Esophagus muscularis mucosa (tissue), 4 donors: ENCODE results near the gene ULK4.

ENCODE experiments used
- CTCF ChIP-seq, 3 experiments: fragments of 200-600 bp in 2 of 3; fragments of 450-650 bp in 1 of 3; sonication (generic) in 2 of 3; IDR thresholded peaks; one replicate each; pipeline ENCODE4 v1.5.1; 2017 to 2019; ENCODE audit warnings: antibody characterized with exemption in 3 of 3, mild to moderate bottlenecking in 2 of 3, moderate library complexity in 1 of 3
- EP300 ChIP-seq: sonication (generic); formaldehyde crosslinking; IDR thresholded peaks from one replicate; pipeline ENCODE4 v1.6.1; 2017; ENCODE audit warnings: antibody characterized with exemption
- POLR2A ChIP-seq: fragments of 450-650 bp; IDR thresholded peaks from one replicate; pipeline ENCODE4 v1.6.1; 2017; ENCODE audit warnings: antibody characterized with exemption, moderate library complexity, mild to moderate bottlenecking, low read depth
- POLR2AphosphoS5 ChIP-seq, 2 donors: sonication (generic); formaldehyde crosslinking; IDR thresholded peaks; one replicate each; pipeline ENCODE4 v1.6.1; 2017; ENCODE audit warnings: antibody characterized with exemption in 2 of 2

GRCh38 chr3:41683666-41684350 lies 278.1 kb downstream of the ULK4 start:
- TF ChIP-seq EP300 (no peak), POLR2AphosphoS5 (IDR thresholded peaks at IDR 0.05) (no peak), CTCF (IDR thresholded peaks at IDR 0.05) (no peak), POLR2A (no peak)
